HepG2 (cell line): ENCODE measurements around the gene NODAL. TPM values are rescaled to one million over a fixed set of nuclear protein-coding genes. Genes with fewer than 3 reads are reported as not detected.

Experiments used
- ATF7-NPFF ChIP-seq: sonication (generic); formaldehyde crosslinking; IDR thresholded peaks from 2 replicates; pipeline ENCODE4 v1.8.1; 2023; ENCODE audit warnings: mild to moderate bottlenecking, low read depth, missing genetic modification reagents, moderate library complexity
- BCL3 ChIP-seq: sonication (generic); formaldehyde crosslinking; IDR thresholded peaks from 2 replicates; pipeline ENCODE4 v1.5.1; 2020; ENCODE audit warnings: mild to moderate bottlenecking, missing genetic modification reagents, moderate library complexity
- BRF2 ChIP-seq: sonication (generic); formaldehyde crosslinking; IDR thresholded peaks from 2 replicates; pipeline ENCODE4 v1.8.1; 2022; ENCODE audit warnings: mild to moderate bottlenecking, missing genetic modification reagents
- FOXO1 ChIP-seq: sonication (generic); formaldehyde crosslinking; IDR thresholded peaks from 2 replicates; pipeline ENCODE4 v1.4.0; 2020; ENCODE audit warnings: missing genetic modification reagents
- GATAD2A ChIP-seq: IDR thresholded peaks from 2 replicates; pipeline ENCODE4 v1.6.1; 2016
- GTF3A ChIP-seq: sonication (generic); formaldehyde crosslinking; conservative IDR thresholded peaks from 2 replicates; pipeline ENCODE4 v1.4.0; 2020; ENCODE audit warnings: mild to moderate bottlenecking, missing genetic modification reagents
- HOXA9 ChIP-seq: sonication (generic); formaldehyde crosslinking; IDR thresholded peaks from 2 replicates; pipeline ENCODE4 v1.8.1; 2022; ENCODE audit warnings: missing genetic modification reagents, mild to moderate bottlenecking, moderate library complexity, borderline replicate concordance
- NFE2L1 ChIP-seq: sonication (generic); formaldehyde crosslinking; IDR thresholded peaks from 2 replicates; pipeline ENCODE4 v1.4.0; 2020; ENCODE audit warnings: missing genetic modification reagents, mild to moderate bottlenecking, borderline replicate concordance
- NKX3-1 ChIP-seq: sonication (generic); formaldehyde crosslinking; IDR thresholded peaks from 2 replicates; pipeline ENCODE4 v1.5.0; 2020; ENCODE audit warnings: missing genetic modification reagents
- PAF1 ChIP-seq: IDR thresholded peaks from 2 replicates; pipeline ENCODE4 v1.6.1; 2016; ENCODE audit warnings: missing genetic modification reagents, missing compliant biosample characterization
- PTBP1 ChIP-seq: fragments of 200-400 bp; formaldehyde crosslinking; IDR thresholded peaks from 2 replicates; pipeline ENCODE4 v1.6.1; 2018; ENCODE audit warnings: low read length, low read depth; ENCODE audit not compliant: poor library complexity, severe bottlenecking
- SALL2 ChIP-seq: sonication (generic); formaldehyde crosslinking; IDR thresholded peaks from 2 replicates; pipeline ENCODE4 v1.8.1; 2023; ENCODE audit warnings: mild to moderate bottlenecking, missing genetic modification reagents, inconsistent platforms
- SNAPC4 ChIP-seq: sonication (generic); formaldehyde crosslinking; IDR thresholded peaks from 2 replicates; pipeline ENCODE4 v1.4.0; 2020; ENCODE audit warnings: mild to moderate bottlenecking, missing genetic modification reagents
- SPEN ChIP-seq: sonication (generic); formaldehyde crosslinking; IDR thresholded peaks from 2 replicates; pipeline ENCODE4 v1.5.1; 2020; ENCODE audit warnings: low read depth, mild to moderate bottlenecking, missing genetic modification reagents
- TBL1XR1 ChIP-seq: fragments of 150-350 bp; IDR thresholded peaks from 2 replicates; pipeline ENCODE4 v1.6.1; 2014; ENCODE audit warnings: borderline replicate concordance, low read length; ENCODE audit not compliant: partially characterized antibody
- XBP1 ChIP-seq: sonication (generic); formaldehyde crosslinking; IDR thresholded peaks from 2 replicates; pipeline ENCODE4 v1.5.0; 2020; ENCODE audit warnings: missing genetic modification reagents
- YY1 ChIP-seq: IDR thresholded peaks from 2 replicates; pipeline ENCODE4 v1.6.1; 2011; ENCODE audit warnings: low read length, low read depth, moderate library complexity, mild to moderate bottlenecking; ENCODE audit not compliant: insufficient read depth, insufficient replicate concordance
- ZNF121 ChIP-seq: sonication (generic); formaldehyde crosslinking; IDR thresholded peaks from 2 replicates; pipeline ENCODE4 v1.5.0; 2020; ENCODE audit warnings: mild to moderate bottlenecking, missing genetic modification reagents
- ZNF234 ChIP-seq: sonication (generic); formaldehyde crosslinking; conservative IDR thresholded peaks from 2 replicates; pipeline ENCODE4 v1.5.1; 2020; ENCODE audit warnings: mild to moderate bottlenecking, missing genetic modification reagents
- ZNF337 ChIP-seq: sonication (generic); formaldehyde crosslinking; IDR thresholded peaks from 2 replicates; pipeline ENCODE4 v1.5.1; 2020; ENCODE audit warnings: missing genetic modification reagents, low read depth, mild to moderate bottlenecking, borderline replicate concordance
- ZNF367 ChIP-seq: sonication (generic); formaldehyde crosslinking; IDR thresholded peaks from 2 replicates; pipeline ENCODE4 v1.4.0; 2020; ENCODE audit warnings: missing genetic modification reagents, borderline replicate concordance
- ZNF75D ChIP-seq: sonication (generic); formaldehyde crosslinking; IDR thresholded peaks from 2 replicates; pipeline ENCODE4 v1.8.1; 2023; ENCODE audit warnings: missing genetic modification reagents, mild to moderate bottlenecking, borderline replicate concordance
- ZNF790 ChIP-seq: sonication (generic); formaldehyde crosslinking; IDR thresholded peaks from 2 replicates; pipeline ENCODE4 v1.8.0; 2022; ENCODE audit warnings: missing genetic modification reagents, mild to moderate bottlenecking, borderline replicate concordance
- polyA plus RNA-seq, 8 experiments: library from polyadenylated mRNA; depleted of rRNA in 3 of 8; stranded (reverse) in 7 of 8; unstranded in 1 of 8; fragments of >200 nt; fragmentation: Illumina TruSeq in 4 of 8; extraction: Trizol in 4 of 8; gene quantifications; 2 replicates each; pipeline versions ENCODE4 v1.2.1 to v1.2.3, GENCODE V29; 2011 to 2016; ENCODE audit warnings: low read depth in 4 of 8, missing spikeins in 1 of 8, mixed read lengths in 1 of 8; ENCODE audit not compliant: insufficient read depth in 1 of 8
- total RNA-seq, 5 experiments: library from RNA; depleted of rRNA; stranded (reverse); fragments of >200 nt; fragmentation: Illumina TruSeq; extraction: Trizol; gene quantifications; 2 replicates each; pipeline ENCODE4 v1.2.3, GENCODE V29; 2016; ENCODE audit warnings: low read depth in 1 of 5

The NODAL gene
- total and polyA plus RNA-seq, 2 of the 13 experiments (the other 11 are each of a cell fraction or from before 2014, with no cell fraction given): not detected

- no peak for TF ChIP-seq BRF2 (CRISPR knock-in tag)
- TF ChIP-seq SPEN: peak; percentile 79; the same call in 1 of the 2 replicates
- TF ChIP-seq SNAPC4 (CRISPR knock-in tag): no peak
- peak; percentile 55; the same call in 1 of the 2 replicates for TF ChIP-seq FOXO1 (CRISPR knock-in tag)
- no peak for TF ChIP-seq XBP1 (CRISPR knock-in tag)
- no peak for TF ChIP-seq ZNF234
- no peak for TF ChIP-seq HOXA9 (CRISPR knock-in tag)
- TF ChIP-seq ZNF367 (CRISPR knock-in tag): no peak; the same call in 1 of the 2 replicates
- TF ChIP-seq YY1: no peak
- peak; percentile 93 for TF ChIP-seq ATF7-NPFF
- peak; percentile 45; the same call in 1 of the 2 replicates for TF ChIP-seq SALL2 (CRISPR knock-in tag)
- no peak for TF ChIP-seq TBL1XR1
- no peak for TF ChIP-seq ZNF121 (CRISPR knock-in tag)
- TF ChIP-seq GTF3A (CRISPR knock-in tag): no peak
- no peak for TF ChIP-seq BCL3 (CRISPR knock-in tag)
- TF ChIP-seq NKX3-1: peak; percentile 26; the same call in 1 of the 2 replicates
- no peak for TF ChIP-seq PAF1 (CRISPR knock-in tag)
- no peak; the same call in 1 of the 2 replicates for TF ChIP-seq GATAD2A (CRISPR knock-in tag)
- no peak for TF ChIP-seq NFE2L1 (CRISPR knock-in tag)
- TF ChIP-seq PTBP1: no peak
- peak; percentile 90 for TF ChIP-seq ZNF790 (CRISPR knock-in tag)
- no peak for TF ChIP-seq ZNF75D (CRISPR knock-in tag)
- no peak for TF ChIP-seq ZNF337
Observed at GRCh38 chr10:70404036-70404786, 37.3 kb downstream of the NODAL start, which contains the start of gene EIF4EBP2 (continued).
